GM19467 (cell line): Measurements from ENCODE around the gene FAM222B.
"Not testable (repeated sequence)": the region's sequence is repeated elsewhere in the genome, so short reads cannot be mapped to it uniquely, and the experiment has no call there.

Experiments
- ATAC-seq: cut with Tn5 transposase; IDR thresholded peaks from one replicate; pipeline ENCODE4 v1.9.1; 2021; ENCODE audit warnings: mild to moderate bottlenecking, moderate library complexity; ENCODE audit not compliant: unreplicated experiment

The FAM222B gene

DNA sequence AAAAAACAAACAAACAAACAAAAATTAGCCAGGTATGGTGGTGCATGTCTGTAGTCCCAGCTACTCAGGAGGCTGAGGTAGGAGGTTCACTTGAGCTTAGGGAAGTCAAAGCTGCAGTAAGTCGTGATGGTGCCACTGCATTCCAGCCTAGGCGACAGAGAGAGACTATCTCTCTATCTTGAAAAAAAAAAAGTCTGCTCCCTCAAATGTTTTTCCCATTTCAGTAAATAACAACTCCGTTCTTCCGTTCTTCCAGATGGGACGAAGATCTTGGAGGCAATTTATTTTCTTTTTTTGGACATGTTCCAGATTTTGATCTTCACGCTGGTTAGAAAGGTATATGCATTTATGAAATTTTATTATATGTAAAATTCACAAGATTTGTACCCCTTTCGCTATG, 31.2 kb upstream of the FAM222B start:
- ATAC-seq: no peak

DNA sequence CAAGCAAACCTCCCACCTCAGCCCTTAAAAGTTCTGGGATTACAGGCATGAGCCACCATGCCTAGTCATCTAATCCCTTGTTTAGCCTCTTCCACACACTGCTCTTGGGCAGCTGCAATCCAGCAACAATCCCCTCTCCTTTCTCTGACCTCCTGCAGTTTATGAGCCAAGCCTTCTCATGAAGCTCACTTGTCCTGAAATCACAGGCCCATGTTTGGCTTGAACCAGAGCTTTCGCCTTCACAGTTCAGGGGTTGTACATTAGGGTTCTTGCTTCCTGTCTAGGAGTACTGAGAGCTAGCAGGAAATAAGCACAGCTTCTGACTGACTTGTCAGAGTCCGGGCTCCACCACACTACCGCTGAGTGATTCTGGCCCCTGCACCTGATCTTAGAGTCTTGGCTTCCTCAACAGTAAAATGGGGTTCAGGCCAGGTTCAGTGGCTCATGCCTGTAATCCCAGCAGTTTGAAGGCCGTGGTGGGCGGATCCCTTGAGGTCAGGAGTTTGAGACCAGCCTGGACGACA, 28.5 kb upstream of the FAM222B start:
- ATAC-seq: peak; percentile 91

DNA sequence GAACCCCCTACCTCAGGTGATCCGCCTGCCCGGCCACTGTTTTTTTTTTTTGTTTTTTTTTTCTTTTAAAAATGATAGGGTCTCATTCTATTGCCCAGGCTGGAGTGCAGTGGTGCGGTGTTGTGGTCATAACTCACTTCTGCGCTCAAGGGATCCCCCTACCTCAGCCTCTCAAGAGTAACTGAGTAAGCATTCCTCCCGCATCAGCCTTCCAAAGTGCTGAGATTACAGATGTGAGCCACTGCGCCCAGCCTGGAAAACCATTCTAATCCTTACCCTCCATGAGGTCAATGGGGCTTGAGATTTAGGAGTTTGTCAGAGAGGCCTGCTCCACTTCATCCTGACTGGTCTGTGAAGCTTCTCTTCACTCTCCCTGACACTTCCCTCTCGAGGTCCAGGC, 24.7 kb upstream of the FAM222B start:
- no peak for ATAC-seq

DNA sequence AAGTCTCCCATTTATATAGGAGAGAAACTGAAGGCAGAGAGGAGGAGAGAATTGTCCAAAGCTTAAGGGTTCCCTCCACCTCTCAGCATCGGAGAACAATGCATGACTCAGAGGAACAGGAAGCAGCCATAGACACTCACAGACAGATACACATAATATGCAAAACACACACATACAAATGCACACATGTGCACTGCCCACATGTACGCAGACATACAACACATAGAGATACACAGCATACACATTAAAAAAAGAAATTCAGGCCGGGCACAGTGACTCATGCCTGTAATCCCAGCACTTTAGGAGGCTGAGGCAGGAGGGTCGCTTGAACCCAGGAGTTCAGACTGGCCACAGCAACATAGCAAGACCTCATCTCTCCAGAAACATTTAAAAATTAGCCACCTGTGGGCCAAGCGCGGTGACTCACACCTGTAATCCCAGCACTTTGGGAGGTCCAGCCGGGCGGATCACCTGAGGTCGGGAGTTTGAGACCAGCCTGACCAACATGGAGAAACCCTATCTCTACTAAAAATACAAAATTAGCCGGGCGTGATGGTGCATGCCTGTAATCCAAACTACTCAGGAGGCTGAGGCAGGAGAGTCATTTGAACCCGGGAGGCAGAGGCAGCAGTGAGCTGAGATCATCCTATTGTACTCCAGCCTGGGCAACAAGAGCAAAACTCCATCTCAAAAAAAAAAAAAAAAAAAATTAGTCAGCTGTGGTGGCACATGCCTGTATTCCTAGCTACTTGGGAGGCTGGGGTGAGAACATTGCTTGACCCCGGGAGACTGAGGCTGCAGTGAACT, 23.6 kb upstream of the FAM222B start:
- ATAC-seq: no peak

DNA sequence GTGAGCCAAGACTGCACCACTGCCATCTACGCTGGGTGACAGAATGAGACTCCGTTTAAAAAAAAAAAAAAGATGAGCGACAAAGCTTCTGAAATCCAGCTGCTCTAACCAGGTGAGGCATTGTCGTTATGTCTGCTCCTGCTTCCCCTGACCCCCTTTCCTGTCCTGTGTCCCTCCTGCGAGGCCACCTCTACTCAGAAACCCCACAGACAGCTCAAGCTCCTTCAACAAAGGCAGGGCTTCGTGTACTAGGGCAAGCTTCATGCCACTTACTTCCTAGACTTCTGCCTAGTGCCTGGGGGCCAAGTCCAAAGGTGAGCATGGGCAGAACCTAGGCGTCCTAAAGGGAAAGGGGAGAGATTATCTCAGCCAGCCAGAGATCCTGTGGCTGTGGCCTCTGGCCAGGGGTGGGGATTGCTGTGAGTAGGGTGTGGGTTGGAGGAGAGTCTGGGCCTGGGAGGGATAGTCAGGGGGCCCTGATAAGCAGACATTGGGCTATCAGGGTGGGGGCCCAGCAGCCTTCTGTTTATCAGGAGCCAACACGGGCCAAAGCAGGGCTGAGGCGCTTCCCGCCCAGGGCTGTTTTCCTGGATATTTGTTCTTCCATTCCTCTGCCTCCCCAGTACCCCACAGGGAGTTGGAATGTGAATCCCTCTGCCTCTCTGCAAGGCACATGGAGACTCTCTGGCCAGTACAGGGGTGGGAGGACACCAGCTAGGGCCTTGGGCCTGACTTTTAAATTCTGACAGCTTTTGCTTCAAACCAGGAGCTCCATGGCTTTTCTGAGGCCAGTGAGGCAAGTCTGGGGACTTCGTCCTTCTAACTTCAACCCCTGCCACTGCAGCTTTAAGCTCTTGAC, 22.6 kb upstream of the FAM222B start:
- no peak for ATAC-seq

DNA sequence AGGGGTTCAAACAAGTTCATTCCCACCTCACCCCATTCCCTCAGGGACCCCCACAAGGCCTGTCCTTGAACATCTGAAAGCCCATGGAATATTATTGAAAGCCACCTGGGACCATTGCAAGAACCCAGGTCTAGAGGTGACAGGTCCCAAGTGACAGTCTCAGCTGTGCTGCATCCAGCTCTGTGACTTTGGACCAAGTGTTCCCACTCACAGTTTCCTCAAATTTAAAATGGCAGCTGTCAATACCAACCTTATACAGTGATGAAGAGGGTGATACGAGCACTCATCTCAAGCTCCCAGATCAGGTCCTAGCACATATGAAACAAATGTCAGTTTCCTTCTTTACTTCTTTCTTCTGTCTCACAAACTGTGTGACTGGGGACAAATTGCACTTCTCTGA, 21.4 kb upstream of the FAM222B start:
- ATAC-seq: no peak

DNA sequence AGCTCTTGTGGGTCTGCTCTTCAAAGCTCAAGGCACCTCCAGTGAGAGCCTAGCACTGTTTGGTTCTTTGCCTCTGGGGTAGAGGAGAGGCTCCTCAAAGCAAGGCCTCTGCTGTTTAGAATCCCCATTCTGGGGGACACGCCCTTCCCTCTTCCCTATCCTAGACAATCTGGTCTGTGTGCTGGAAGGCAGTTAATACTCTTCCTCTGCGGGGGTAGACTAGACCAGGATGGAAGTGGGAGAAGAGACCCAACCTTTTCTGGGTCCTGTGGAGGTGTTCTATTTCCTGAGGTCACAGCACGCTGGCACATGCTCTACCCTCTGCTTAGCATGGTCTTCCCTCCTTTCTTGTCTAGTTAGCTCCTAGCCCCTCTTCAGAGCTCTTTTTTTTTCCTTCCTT, 20.0 kb upstream of the FAM222B start:
- no peak for ATAC-seq

DNA sequence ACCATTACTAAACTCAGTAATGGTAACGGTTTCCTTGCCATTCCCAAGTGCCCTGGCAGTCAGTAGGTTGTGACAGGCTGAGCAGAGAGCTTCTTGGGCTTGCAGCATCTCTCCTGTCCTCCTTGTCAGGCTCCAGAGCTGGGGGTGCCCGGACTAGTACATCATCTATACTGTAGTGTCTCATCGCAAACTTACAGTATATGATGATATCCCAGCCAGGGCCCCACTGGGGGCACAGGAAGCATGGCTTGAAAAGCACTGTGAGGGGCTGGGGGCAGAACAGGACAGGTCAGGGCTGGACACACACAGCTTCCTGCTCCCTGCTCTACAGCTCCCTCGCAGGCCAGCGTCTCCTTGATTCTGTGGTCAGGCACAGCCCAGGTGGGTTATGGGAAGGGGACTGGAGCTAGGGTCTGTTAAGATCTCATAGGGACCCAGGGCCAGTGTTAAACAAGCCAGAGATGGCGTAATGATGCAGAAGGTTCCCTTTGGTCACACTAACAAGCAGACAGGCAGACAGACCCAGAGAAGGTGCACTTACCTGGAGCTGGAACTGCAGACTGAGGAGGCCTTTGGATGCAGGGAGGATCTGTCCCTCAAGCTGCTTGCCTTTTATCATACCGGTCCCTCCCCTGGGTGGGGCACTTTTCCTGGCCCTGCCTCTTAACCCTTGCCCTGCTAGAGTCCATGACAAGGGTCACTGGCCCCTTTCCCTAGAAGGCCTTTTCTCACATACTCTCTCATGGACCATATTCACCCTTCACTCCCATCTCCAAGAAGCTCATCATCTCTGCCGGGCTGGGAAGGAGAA, 19.0 kb upstream of the FAM222B start:
- no peak for ATAC-seq

DNA sequence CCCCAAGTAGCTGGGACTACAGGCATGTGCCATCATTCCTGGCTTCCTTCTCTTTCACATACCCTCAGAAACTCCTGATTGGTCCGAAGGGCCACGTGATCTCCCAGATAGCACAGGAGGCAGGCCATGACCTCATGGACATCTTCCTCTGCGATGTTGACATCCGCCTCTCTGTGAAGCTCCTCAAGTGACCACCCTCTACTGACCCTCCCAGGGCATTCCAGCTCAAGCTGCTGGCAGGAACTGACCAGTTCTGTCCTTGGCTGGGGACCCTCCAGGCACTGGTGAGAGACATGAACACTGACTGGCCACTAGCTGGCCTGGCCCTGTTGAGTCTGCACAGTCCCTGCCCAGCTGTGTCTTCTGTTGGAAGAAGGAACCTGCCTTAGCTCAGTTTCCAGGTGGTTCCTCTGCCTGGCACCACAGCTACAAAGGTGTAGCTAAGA, 17.8 kb upstream of the FAM222B start:
- no peak for ATAC-seq

DNA sequence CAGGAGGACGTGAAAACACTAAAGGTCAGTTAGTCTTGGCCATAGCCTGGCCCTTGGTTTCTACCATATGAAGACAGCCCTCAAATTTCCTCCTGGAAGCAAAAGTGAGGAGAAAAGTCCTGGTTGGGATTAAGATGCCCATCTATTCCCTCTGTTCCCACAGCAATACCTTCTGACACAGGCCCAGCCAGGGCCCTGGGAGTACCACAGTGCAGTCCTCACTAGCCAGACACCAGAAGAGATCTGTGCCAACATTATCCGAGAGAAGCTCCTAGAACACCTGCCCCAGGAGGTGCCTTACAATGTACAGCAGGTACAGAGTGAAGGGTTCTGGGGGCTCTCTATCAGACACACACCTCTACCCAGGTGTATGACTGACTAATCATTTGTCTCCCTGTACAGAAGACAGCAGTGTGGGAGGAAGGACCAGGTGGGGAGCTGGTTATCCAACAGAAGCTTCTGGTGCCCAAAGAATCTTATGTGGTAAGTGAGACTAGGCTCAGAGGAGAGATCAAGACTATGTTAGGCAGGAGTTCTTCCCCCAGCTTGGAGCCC, 16.3 kb upstream of the FAM222B start:
- ATAC-seq: no peak

DNA sequence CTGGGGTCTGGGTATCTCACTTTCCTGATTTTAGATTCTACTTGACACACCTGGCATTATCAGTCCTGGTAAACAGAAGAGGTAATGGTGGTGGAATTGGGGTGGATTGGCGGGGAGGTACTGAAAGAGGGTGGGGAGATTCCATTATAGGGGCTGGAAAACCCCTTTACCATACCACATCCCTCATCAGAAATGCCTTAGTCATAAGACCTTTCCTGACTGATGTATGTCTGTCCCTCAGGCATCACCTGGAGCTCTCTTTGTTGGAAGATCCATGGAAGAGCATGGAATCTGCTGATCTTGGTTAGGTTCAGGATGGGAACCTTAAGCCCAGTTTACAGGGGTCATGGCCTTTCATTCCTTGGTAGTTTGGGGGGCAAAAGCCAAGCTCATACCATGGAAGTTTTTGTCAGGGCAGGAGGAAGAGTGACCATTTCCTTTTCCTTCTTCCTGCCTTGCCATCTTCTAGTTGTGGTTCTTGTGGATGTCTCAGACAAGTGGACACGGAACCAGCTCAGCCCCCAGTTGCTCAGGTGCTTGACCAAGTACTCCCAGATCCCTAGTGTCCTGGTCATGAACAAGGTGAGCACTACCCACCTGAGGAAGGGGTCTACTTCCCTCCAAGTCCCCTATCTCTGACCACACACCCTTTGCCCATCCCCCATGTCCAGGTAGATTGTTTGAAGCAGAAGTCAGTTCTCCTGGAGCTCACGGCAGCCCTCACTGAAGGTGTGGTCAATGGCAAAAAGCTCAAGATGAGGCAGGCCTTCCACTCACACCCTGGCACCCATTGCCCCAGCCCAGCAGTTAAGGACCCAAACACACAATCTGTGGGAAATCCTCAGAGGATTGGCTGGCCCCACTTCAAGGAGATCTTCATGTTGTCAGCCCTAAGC, 15.6 kb upstream of the FAM222B start:
- ATAC-seq: no peak

DNA sequence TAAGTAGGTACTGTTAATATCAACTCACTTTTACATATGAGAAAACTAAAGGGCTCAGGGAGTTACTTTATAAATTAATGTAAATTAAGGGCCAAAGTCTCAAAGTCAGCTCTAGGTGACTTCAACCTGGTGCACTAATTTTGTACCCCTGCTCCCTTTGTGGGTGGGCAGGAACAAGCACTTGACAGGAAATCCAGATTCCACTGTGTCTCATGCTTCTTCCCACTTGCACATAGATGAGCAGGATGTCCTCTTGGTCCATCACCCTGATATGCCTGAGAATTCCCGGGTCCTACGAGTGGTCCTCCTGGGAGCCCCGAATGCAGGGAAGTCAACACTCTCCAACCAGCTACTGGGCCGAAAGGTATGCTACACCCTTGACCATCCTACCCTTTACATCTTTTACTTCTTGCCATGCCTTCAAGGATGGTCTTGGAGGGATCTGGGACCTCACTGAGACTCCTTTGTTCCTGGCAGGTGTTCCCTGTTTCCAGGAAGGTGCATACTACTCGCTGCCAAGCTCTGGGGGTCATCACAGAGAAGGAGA, 13.5 kb upstream of the FAM222B start:
- ATAC-seq: no peak

DNA sequence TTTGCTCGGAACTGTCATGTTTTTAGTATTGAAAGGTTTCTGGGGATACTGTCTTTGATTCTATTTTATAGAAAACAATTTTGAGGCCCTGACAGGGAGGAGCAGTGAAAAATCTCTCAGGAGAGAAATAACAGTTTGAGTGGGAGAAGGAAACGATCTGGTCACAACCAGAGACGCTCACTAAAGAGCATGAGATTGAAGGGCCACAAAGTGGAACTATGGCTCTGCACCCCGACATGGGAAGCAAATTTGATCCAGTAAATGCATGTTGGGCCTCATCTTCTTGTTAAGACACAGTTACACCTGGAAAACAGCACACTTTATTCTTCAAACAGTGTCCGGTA, 12.7 kb upstream of the FAM222B start:
- ATAC-seq: no peak

DNA sequence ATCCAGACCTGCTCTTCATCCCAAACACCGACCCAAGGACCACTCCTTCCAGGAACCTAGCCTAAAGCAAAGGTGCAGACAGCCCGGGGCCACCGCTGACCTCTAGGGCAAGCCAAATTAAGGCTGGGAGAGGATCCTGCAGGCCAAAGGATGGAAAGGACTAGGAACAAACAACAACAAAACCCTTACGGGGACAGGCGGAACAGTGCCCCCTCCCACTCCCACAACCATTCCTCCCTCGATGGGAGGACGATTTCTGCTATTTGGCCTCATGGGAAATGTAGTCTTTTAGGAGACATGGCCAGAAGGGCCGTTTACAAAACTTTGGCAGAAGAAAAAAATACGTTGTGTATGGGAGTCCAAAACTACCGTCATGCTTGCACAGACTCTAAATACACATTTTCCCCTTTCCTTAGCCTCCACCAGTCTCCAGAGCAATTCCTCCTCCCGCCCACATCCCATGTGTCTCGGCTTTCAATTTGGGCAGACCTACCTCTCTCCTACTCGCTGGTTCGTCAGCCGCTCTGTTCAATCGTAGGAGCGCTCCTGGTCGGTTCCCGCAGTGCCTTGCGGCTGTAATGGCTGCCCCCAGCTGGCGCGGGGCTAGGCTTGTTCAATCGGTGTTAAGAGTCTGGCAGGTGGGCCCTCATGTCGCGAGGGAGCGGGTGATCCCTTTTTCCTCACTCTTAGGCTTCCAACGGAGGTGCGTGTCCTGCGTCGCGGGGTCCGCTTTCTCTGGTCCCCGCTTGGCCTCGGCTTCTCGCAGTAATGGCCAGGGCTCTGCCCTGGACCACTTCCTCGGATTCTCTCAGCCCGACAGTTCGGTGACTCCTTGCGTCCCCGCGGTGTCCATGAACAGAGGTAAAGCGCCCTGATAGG, 12.1 kb upstream of the FAM222B start, which contains the start of gene ERAL1:
Gene ERAL1, plus strand, starts transcription at position 560 of the 879 bp plus-strand sequence. Its CDS starts 19 bp downstream, at position 579.
- ATAC-seq: peak; percentile 89

DNA sequence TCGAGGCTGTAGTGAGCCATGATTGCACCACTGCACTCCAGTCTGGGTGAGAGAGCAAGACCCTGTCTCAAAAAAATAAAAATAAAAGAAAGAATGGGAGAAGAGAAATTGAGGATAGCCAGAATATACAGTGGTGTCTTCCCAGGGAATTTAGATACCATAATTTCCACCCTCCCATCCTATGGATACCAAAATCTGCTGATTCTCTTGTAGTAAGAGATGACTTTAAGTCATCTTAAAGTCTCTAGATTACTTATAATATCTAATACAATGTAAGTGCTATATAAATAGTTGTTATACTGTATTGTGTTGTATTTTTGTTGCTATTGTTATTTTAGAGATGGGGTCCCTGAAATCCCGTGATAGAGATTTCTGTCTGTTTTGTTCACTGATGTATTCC, 10.7 kb upstream of the FAM222B start:
- ATAC-seq: no peak

DNA sequence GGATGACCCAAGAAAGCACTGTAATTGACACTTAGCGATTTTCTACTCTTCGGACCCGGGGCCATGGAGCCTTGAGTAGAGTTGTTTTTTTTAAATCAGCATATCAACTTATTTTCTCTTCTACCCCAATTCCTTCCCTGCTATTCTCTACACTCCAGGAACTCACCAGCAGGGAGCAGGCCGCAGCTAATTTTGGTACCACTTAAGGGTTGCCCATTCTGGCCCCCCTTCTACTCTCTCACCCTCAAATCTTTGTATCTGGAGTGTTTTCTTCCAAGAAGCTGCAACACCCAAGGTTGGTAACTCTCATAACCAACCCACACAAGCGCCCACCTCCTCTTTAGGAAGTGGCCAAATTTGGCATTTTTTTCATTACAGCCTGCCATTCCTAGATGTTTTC, 6.7 kb upstream of the FAM222B start:
- no peak for ATAC-seq

DNA sequence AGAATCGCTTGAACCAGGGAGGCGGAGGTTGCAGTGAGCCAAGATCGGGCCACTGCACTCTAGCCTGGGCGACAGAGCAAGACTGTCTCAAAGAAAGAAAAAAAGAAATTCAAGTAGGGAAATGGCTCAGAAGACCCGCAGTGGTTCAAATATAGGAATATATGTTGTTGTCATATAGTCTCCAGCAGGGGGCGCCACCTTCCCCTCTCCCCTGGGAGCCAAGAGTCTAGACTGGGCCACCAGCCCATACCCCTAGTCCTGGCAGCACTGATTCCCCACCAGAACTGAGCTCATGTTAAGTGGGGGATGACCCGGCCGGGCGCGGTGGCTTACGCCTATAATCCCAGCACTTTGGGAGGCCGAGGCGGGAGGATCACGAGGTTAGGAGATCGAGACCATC, 6.1 kb upstream of the FAM222B start:
- not testable (repeated sequence) for ATAC-seq

DNA sequence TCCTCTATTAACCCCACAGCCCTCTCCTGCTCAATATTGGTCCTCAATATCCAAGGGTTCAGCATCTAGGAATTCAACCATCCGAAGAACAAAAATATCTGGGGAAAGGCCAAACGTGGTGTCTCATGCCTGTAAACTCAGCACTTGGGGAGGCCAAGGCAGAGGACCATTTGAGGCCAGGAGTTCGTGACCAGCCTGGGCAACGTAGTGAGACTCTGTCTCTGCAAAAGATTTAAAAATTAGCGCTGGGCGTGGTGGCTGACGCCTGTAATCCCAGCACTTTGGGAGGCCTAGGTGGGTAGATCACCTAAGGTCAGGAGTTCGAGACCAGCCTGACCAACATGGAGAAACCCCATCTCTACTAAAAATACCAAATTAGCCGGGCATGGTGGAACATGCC, 4.1 kb upstream of the FAM222B start:
- ATAC-seq: not testable (repeated sequence)
